Fibroblast of gingiva (primary cell): ENCODE measurements around the gene CKB.

ENCODE experiments used
- DNase-seq: peaks from one replicate; pipeline ENCODE4 v3.0.0-alpha.2; 2011; ENCODE audit warnings: low read depth

CKB gene

GRCh38 chr14:103549361-103550311 lies 27.0 kb upstream of the CKB start:
- DNase-seq, result no peak

GRCh38 chr14:103548463-103549351 lies 26.1 kb upstream of the CKB start:
- no peak for DNase-seq

GRCh38 chr14:103547941-103548462 lies 25.4 kb upstream of the CKB start:
- no peak for DNase-seq

GRCh38 chr14:103547455-103547940 lies 24.9 kb upstream of the CKB start:
- DNase-seq, result no peak

GRCh38 chr14:103546652-103547454 lies 24.2 kb upstream of the CKB start:
- DNase-seq, result no peak

- DNase-seq, result no peak
These were observed 23.5 kb upstream of the CKB start for GRCh38 chr14:103545915-103546651.

GRCh38 chr14:103545219-103545914 lies 22.7 kb upstream of the CKB start:
- DNase-seq, result no peak

- no peak for DNase-seq
These were observed 22.0 kb upstream of the CKB start for GRCh38 chr14:103544388-103545218.

GRCh38 chr14:103543721-103544387 lies 21.2 kb upstream of the CKB start:
- no peak for DNase-seq

- no peak for DNase-seq
These were observed 20.5 kb upstream of the CKB start for GRCh38 chr14:103543140-103543539.

- DNase-seq, result no peak
These were observed 20.0 kb upstream of the CKB start for GRCh38 chr14:103542605-103543088.

- no peak for DNase-seq
These were observed 19.3 kb upstream of the CKB start for GRCh38 chr14:103541709-103542604.

GRCh38 chr14:103540821-103541708 lies 18.4 kb upstream of the CKB start:
- no peak for DNase-seq

GRCh38 chr14:103539056-103539825 lies 16.6 kb upstream of the CKB start:
- no peak for DNase-seq

- no peak for DNase-seq
These were observed 15.8 kb upstream of the CKB start for GRCh38 chr14:103538291-103539055.
